IMR-90 (cell line): ENCODE data around the gene ANKRD44. TPM values are rescaled to one million over a fixed set of nuclear protein-coding genes. Genes with fewer than 3 reads are reported as not detected.

Experiments
- ATAC-seq: fragments of 200-7000 bp; cut with Tn5 transposase; 2 replicates; pipeline ENCODE4 v1.9.1; 2020; ENCODE audit warnings: low read depth, mild to moderate bottlenecking, moderate library complexity
- BruUV-seq: library from RNA; stranded (reverse); fragments of 400-500 nt; replicated peaks from 2 replicates; lab custom pipeline; 2021; lab: Mats Ljungman, UMichigan
- CTCF ChIA-PET: fragments of 300-600 bp; formaldehyde crosslinking; extraction: SDS; loops from one replicate; lab custom pipeline; 2021; ENCODE audit warnings: antibody characterized with exemption; lab: Yijun Ruan, JAX
- POLR2A ChIA-PET: fragments of 300-600 bp; sonication (Branson Sonifier 250); formaldehyde crosslinking; loops from one replicate; lab custom pipeline; 2022; ENCODE audit warnings: antibody characterized with exemption; ENCODE audit not compliant: unreplicated experiment; lab: Charles Lee
- DNase-seq: peaks from one replicate; pipeline ENCODE4 v3.0.0; 2013
- H2AFZ ChIP-seq: replicated peaks from 2 replicates; pipeline ENCODE3; 2013; ENCODE audit warnings: low read length, mild to moderate bottlenecking; ENCODE audit not compliant: poor library complexity
- H2AK5ac ChIP-seq: 2 replicates; pipeline ENCODE4 v1.6.1; 2013; ENCODE audit warnings: low read depth, low read length, inconsistent platforms
- H2AK9ac ChIP-seq: replicated peaks from 2 replicates; pipeline ENCODE3; 2013; ENCODE audit warnings: mild to moderate bottlenecking, low read depth, low read length, moderate library complexity; ENCODE audit not compliant: poor library complexity
- H2BK120ac ChIP-seq: 2 replicates; pipeline ENCODE4 v1.6.1; 2013; ENCODE audit warnings: low read depth, low read length, inconsistent platforms
- H2BK15ac ChIP-seq: 3 replicates; pipeline ENCODE4 v1.6.1; 2013; ENCODE audit warnings: low read depth, low read length, inconsistent platforms
- H2BK20ac ChIP-seq: 2 replicates; pipeline ENCODE4 v1.6.1; 2013; ENCODE audit warnings: low read depth, mild to moderate bottlenecking, inconsistent platforms, low read length, moderate library complexity
- H2BK5ac ChIP-seq: 2 replicates; pipeline ENCODE4 v1.6.1; 2013; ENCODE audit warnings: mild to moderate bottlenecking, low read depth, low read length, inconsistent platforms; ENCODE audit not compliant: poor library complexity, severe bottlenecking
- H3K14ac ChIP-seq: replicated peaks from 2 replicates; pipeline ENCODE4 v1.6.1; 2013; ENCODE audit warnings: low read depth, low read length, inconsistent platforms
- H3K18ac ChIP-seq: 2 replicates; pipeline ENCODE4 v1.6.1; 2013; ENCODE audit warnings: low read depth, low read length, control low read depth
- H3K23ac ChIP-seq: 2 replicates; pipeline ENCODE4 v1.6.1; 2013; ENCODE audit warnings: low read depth, low read length, inconsistent platforms
- H3K27ac ChIP-seq: 2 replicates; pipeline ENCODE4 v1.5.1; 2013; ENCODE audit warnings: mild to moderate bottlenecking, control low read depth, low read length; ENCODE audit not compliant: insufficient read depth
- H3K27me3 ChIP-seq: 2 replicates; pipeline ENCODE4 v1.6.1; 2013; ENCODE audit warnings: low read length; ENCODE audit not compliant: control insufficient read depth, insufficient read depth
- H3K36me3 ChIP-seq: 2 replicates; pipeline ENCODE4 v1.6.1; 2013; ENCODE audit warnings: low read length, mixed read lengths; ENCODE audit not compliant: control insufficient read depth, insufficient read depth
- H3K4ac ChIP-seq: 2 replicates; pipeline ENCODE4 v1.6.1; 2013; ENCODE audit warnings: low read depth, low read length, inconsistent platforms
- H3K4me1 ChIP-seq: 2 replicates; pipeline ENCODE4 v1.6.1; 2013; ENCODE audit warnings: low read length, mixed read lengths; ENCODE audit not compliant: control insufficient read depth, insufficient read depth
- H3K4me2 ChIP-seq: 2 replicates; pipeline ENCODE4 v1.6.1; 2013; ENCODE audit warnings: low read depth, mild to moderate bottlenecking, control low read depth, low read length, moderate library complexity
- H3K4me3 ChIP-seq: 2 replicates; pipeline ENCODE4 v1.5.1; 2013; ENCODE audit warnings: low read depth, mild to moderate bottlenecking, control low read depth, low read length, moderate library complexity; ENCODE audit not compliant: insufficient read depth
- H3K56ac ChIP-seq: 2 replicates; pipeline ENCODE4 v1.6.1; 2013; ENCODE audit warnings: low read length, inconsistent platforms; ENCODE audit not compliant: insufficient read depth; ENCODE audit errors: extremely low read depth
- H3K79me1 ChIP-seq, 2 experiments: 2 replicates each; pipeline ENCODE4 v1.6.1; 2013; ENCODE audit warnings: low read length in 2 of 2, inconsistent platforms in 1 of 2, low read depth in 1 of 2
- H3K9ac ChIP-seq: 2 replicates; pipeline ENCODE4 v1.6.1; 2013; ENCODE audit warnings: low read depth, low read length, control low read depth
- H3K9me1 ChIP-seq: 2 replicates; pipeline ENCODE4 v1.6.1; 2013; ENCODE audit warnings: low read length, inconsistent platforms; ENCODE audit not compliant: insufficient read depth
- H3K9me3 ChIP-seq: 2 replicates; pipeline ENCODE4 v1.6.1; 2013; ENCODE audit warnings: low read length; ENCODE audit not compliant: control insufficient read depth, insufficient read depth
- H4K20me1 ChIP-seq: 2 replicates; pipeline ENCODE4 v1.6.1; 2013; ENCODE audit warnings: low read length, inconsistent platforms; ENCODE audit not compliant: insufficient read depth
- H4K5ac ChIP-seq: 2 replicates; pipeline ENCODE4 v1.6.1; 2013; ENCODE audit warnings: mild to moderate bottlenecking, low read depth, low read length, control low read depth
- H4K8ac ChIP-seq, 2 experiments: 2 replicates each; pipeline ENCODE4 v1.6.1; 2013; ENCODE audit warnings: low read depth in 2 of 2, low read length in 2 of 2, control low read depth in 1 of 2, inconsistent platforms in 1 of 2
- H4K91ac ChIP-seq: 2 replicates; pipeline ENCODE4 v1.6.1; 2013; ENCODE audit warnings: low read depth, low read length, inconsistent platforms; ENCODE audit not compliant: insufficient read depth
- BHLHE40 ChIP-seq: fragments of 150-350 bp; IDR thresholded peaks from 2 replicates; pipeline ENCODE4 v1.6.1; 2016; ENCODE audit warnings: mild to moderate bottlenecking, low read depth, low read length
- CEBPB ChIP-seq: IDR thresholded peaks from 2 replicates; pipeline ENCODE4 v1.6.1; 2012; ENCODE audit warnings: low read depth, low read length, improper control_type of control experiment
- CHD1 ChIP-seq: IDR thresholded peaks from 2 replicates; pipeline ENCODE4 v1.6.1; 2012; ENCODE audit warnings: low read depth, low read length, improper control_type of control experiment
- CTCF ChIP-seq: conservative IDR thresholded peaks from 2 replicates; pipeline ENCODE4 v1.5.1; 2012; ENCODE audit warnings: mild to moderate bottlenecking, low read depth, low read length, improper control_type of control experiment
- ELK1 ChIP-seq: fragments of 150-350 bp; IDR thresholded peaks from 2 replicates; pipeline ENCODE4 v1.6.1; 2016; ENCODE audit warnings: low read depth, mild to moderate bottlenecking, low read length, moderate library complexity, borderline replicate concordance
- FOS ChIP-seq: fragments of 150-350 bp; IDR thresholded peaks from 2 replicates; pipeline ENCODE4 v1.6.1; 2016; ENCODE audit warnings: low read depth, low read length
- MAFK ChIP-seq: IDR thresholded peaks from 2 replicates; pipeline ENCODE4 v1.6.1; 2012; ENCODE audit warnings: low read depth, low read length, improper control_type of control experiment
- MAZ ChIP-seq: IDR thresholded peaks from 2 replicates; pipeline ENCODE4 v1.6.1; 2012; ENCODE audit warnings: low read depth, mild to moderate bottlenecking, low read length, improper control_type of control experiment, moderate library complexity, borderline replicate concordance
- MXI1 ChIP-seq: IDR thresholded peaks from 2 replicates; pipeline ENCODE4 v1.6.1; 2012; ENCODE audit warnings: low read depth, mild to moderate bottlenecking, low read length, moderate library complexity, borderline replicate concordance
- NFE2L2 ChIP-seq: fragments of 150-350 bp; IDR thresholded peaks from 2 replicates; pipeline ENCODE4 v1.6.1; 2016; ENCODE audit warnings: low read depth, mild to moderate bottlenecking, low read length
- RAD21 ChIP-seq: IDR thresholded peaks from 2 replicates; pipeline ENCODE4 v1.6.1; 2012; ENCODE audit warnings: low read length, improper control_type of control experiment
- RCOR1 ChIP-seq: IDR thresholded peaks from 2 replicates; pipeline ENCODE4 v1.6.1; 2012; ENCODE audit warnings: mild to moderate bottlenecking, low read length, improper control_type of control experiment; ENCODE audit not compliant: insufficient replicate concordance
- RFX5 ChIP-seq: IDR thresholded peaks from 2 replicates; pipeline ENCODE4 v1.8.0; 2012; ENCODE audit warnings: low read depth, mild to moderate bottlenecking, low read length, moderate library complexity
- USF2 ChIP-seq: fragments of 150-350 bp; IDR thresholded peaks from 2 replicates; pipeline ENCODE4 v1.6.1; 2017; ENCODE audit warnings: mild to moderate bottlenecking, antibody characterized with exemption, low read length, low read depth
- WGBS, 2 experiments: methylation state at CpG; one replicate each; pipeline versions ENCODE4 v1.1.5 to v1.1.7; 2013; ENCODE audit warnings: missing lambda C conversion rate in 2 of 2; ENCODE audit not compliant: insufficient read length in 1 of 2; ENCODE audit errors: extremely low coverage in 2 of 2; 5-methylcytosine and 5-hydroxymethylcytosine counted together
- dilution Hi-C: fragments of 300-500 bp; cut with HindIII; formaldehyde crosslinking; loops from one replicate; pipeline ENCODE4 v1.14.3; 2018; ENCODE audit warnings: low sequenced_read_pairs; ENCODE audit not compliant: unreplicated experiment
- in situ Hi-C: fragments of 300-500 bp; cut with MboI; formaldehyde crosslinking; loops from 3 replicates; pipeline ENCODE4 v1.14.3; 2019; ENCODE audit warnings: low sequenced_read_pairs, inconsistent platforms, mixed read lengths
- intact Hi-C: fragments of 100-400 bp; cut with micrococcal nuclease; formaldehyde crosslinking; loops from 2 replicates; pipeline ENCODE4 v1.10.0; 2022
- polyA plus RNA-seq, 3 experiments: library from polyadenylated mRNA; depleted of rRNA; stranded (reverse); fragments of >200 nt; gene quantifications; 2 replicates each; pipeline ENCODE4 v1.2.3, GENCODE V29; 2012; ENCODE audit warnings: low replicate concordance in 1 of 3
- total RNA-seq: library from RNA; depleted of rRNA; stranded (reverse); fragments of >200 nt; gene quantifications from 2 replicates; pipeline ENCODE4 v1.2.3, GENCODE V29; 2012

ANKRD44 gene
- total and polyA plus RNA-seq, 2 of the 4 experiments (the other 2 are of a cell fraction): 5.2 to 15.6 TPM

- no peak overlapping the region for H3K23ac ChIP-seq
- H2AK9ac ChIP-seq: no peak overlapping the region
- H3K27me3 ChIP-seq: no peaks in the 10 kb centered on the region
- no TSS peak for BruUV-seq
- H2AFZ ChIP-seq: no peak overlapping the region
- H4K8ac ChIP-seq: no peak overlapping the region
- ChIA-PET POLR2A (no interaction called here), CTCF (interaction anchor here (0.7 kb wide), 1 partner anchor 12 kb away, joined by 5 read pairs; no protein-coding TSS in a partner anchor)
- no peak for DNase-seq
- no peak overlapping the region for H3K27ac ChIP-seq
- H4K20me1 ChIP-seq: peaks cover 2% of the 10 kb centered on the region; the same call in 1 of the 2 replicates
- no peak overlapping the region for H4K5ac ChIP-seq
- H3K9me3 ChIP-seq: no peaks in the 10 kb centered on the region
- in situ Hi-C loops: no loop called here
- H3K36me3 ChIP-seq: no peaks in the 10 kb centered on the region
- H2BK5ac ChIP-seq: no peak overlapping the region
- no peak overlapping the region for H2BK120ac ChIP-seq
- no peak overlapping the region for H3K4me2 ChIP-seq
- H3K56ac ChIP-seq: no peak overlapping the region
- H2AK5ac ChIP-seq: no peak overlapping the region
- no peak overlapping the region for H2BK20ac ChIP-seq
- dilution Hi-C loops: no loop called here
- no peak overlapping the region for H2BK15ac ChIP-seq
- ATAC-seq: no peak
- peaks cover 6% of the 10 kb centered on the region for H3K4me1 ChIP-seq
- no peak overlapping the region; the same call in 1 of the 2 replicates for H4K91ac ChIP-seq
- intact Hi-C loops: no loop called here
- WGBS, 2 experiments: no CpG with 5 or more reads among the region's 6 CpGs
- no peak overlapping the region for H3K14ac ChIP-seq
- H3K9me1 ChIP-seq: peaks cover 14% of the 10 kb centered on the region
- TF ChIP-seq MXI1: no peak
- no peak for TF ChIP-seq MAZ
- no peak for TF ChIP-seq RAD21
- no peak for TF ChIP-seq MAFK
- TF ChIP-seq CEBPB: no peak
- TF ChIP-seq CHD1: no peak
- no peak for TF ChIP-seq USF2
- no peak for TF ChIP-seq BHLHE40
- no peak for TF ChIP-seq FOS
- TF ChIP-seq RFX5: no peak
- no peak for TF ChIP-seq NFE2L2
- no peak for TF ChIP-seq RCOR1
- TF ChIP-seq CTCF: no peak
- TF ChIP-seq ELK1: no peak
- H3K9ac ChIP-seq: no peak overlapping the region
- 0 out of 4 replicates have a peak, but pooled peaks cover 0 to 4% of the 10 kb centered on the region in 2 experiments for H3K79me1 ChIP-seq
- H3K4ac ChIP-seq: no peak overlapping the region
- no peak overlapping the region for H3K18ac ChIP-seq
- H3K4me3 ChIP-seq: no peak overlapping the region
Measured at GRCh38 chr2:197130318-197130717, 180.3 kb downstream of the ANKRD44 start.
